ENCODE measurements around the gene SYCE3.

SYCE3 gene

DNA sequence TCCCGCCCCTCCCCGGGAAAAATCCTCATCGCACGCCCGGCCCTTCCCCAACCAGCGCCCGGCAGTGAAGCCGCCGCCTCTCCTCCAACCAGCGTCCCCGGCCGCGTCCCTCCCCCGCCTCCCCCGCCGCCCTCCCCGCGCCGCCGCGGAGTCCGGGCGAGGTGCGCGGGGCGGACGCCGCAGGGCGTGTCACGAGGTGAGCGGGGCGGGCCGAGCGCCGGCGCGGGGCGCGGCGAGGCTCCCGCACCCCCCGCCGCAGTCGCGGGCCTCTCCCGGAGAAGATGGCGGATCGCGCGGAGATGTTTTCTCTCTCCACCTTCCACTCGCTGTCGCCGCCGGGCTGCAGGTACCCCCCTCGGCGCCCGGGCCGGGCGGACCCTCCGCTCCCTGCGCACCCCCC, 37.8 kb upstream of the SYCE3 start, which contains the start of gene MAPK8IP2:
TSS of gene MAPK8IP2 (plus strand) at position 256 of the 400 bp plus-strand sequence. CDS start at position 282, 26 bp downstream.
- DNase-seq (ENCODE audit: low read depth) = no peak

DNA sequence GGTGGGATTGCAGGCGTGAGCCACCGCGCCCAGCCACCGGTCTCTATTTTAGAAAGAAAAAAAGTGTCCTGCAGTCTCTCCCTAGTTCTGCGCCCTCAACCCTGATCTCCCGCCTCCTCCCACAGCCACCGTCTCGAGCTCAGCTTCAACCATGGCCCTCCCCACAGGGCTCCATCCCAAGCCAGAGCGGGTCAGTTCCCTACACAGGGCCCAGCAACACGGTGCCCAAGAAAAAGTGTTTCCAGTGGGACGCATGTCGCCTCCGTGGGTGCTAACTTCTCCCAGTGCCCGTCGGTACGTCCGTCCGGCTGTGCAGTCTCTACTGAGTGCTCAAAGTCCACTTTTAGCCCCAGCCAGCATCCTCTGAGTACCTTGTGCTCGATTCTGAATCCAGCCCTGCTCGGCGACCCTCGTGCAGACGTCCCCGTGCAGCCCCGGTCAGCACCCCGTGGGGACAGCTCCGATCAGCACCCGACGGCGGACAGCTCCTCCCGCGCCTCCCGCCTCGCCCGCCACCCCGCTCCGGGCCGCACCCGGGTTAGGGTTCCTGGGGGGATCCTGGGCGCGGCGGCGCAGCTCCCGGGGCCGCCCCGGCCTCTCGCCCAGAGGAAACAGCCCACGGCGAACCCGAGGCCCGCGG, 37.2 kb upstream of the SYCE3 start:
- no peak for DNase-seq (ENCODE audit: low read depth)

- DNase-seq (ENCODE audit: low read depth) = no peak
Observed at GRCh38 chr22:50597097-50597496, 34.4 kb upstream of the SYCE3 start.

- DNase-seq (ENCODE audit: low read depth) = no peak
Observed at GRCh38 chr22:50595189-50595588, 32.5 kb upstream of the SYCE3 start.

GRCh38 chr22:50587407-50587806, 24.7 kb upstream of the SYCE3 start:
- no peak for DNase-seq (ENCODE audit: low read depth)

- no peak for DNase-seq (ENCODE audit: low read depth)
Observed at GRCh38 chr22:50586416-50586815, 23.7 kb upstream of the SYCE3 start.

- no peak for DNase-seq (ENCODE audit: low read depth)
Observed at GRCh38 chr22:50585781-50586180, 23.1 kb upstream of the SYCE3 start.

DNA sequence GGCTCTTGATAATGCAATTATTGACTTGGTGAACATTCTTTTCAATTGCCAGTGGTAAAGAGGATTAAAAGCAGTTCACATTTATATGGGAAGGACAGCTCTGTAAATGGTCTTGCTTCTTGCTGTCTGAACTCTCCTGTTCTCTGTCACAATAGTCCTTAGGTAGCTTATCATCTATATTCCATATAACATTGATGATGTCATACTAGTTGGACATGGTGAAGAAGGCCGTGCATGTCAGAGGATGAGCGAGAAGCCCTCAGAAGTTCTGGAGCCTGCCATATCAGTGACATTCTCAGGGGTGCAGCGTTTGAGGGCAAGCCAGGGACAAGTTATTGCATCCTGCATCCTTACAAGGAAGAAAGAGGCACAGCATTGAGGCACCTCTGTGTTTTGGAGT, 22.5 kb upstream of the SYCE3 start:
- no peak for DNase-seq (ENCODE audit: low read depth)

DNA sequence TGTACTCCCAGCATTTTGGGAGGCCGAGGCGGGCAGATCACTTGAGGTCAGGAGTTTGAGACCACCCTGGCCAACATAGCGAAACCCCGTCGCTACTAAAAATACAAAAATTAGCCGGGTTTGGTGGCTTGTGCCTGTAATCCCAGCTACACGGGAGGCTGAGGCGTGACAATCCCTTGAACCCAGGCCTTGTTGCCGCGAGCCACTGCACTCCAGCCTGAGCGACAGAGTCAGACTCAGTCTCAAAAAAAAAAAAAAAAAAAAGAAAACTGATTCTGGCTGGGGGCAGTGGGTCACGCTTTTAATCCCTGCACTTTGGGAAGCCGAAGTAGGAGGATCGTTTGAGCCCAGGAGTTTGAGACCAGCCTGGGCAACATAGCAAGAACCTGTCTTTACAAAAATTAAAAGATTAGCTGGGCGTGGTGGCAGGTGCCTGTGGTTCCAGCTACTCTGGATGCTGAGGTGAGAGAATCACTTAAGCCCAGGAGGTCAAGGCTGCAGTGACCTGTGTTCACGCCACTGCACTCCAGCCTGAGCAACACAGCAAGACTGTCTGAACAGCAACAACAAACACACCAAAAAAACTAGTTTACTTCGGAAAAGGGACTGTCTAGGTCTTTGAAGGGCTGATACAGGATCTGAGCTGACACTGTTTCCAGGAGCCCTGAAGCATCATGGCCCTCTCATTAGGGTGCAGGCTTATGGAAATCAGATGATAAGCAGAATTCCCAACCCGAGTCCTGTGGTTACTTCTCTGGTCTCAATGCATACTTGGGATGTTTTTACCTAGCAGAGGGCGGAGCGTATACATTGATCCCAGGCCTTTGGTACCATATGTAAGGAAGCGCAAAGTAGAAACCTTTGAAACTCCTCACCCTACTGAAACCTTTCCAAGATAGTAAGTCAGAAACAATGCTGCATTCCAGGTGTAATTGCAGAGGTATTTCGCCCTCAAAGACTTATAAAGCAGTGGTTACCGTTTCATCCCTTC, 21.7 kb upstream of the SYCE3 start:
- no peak for DNase-seq (ENCODE audit: low read depth)

DNA sequence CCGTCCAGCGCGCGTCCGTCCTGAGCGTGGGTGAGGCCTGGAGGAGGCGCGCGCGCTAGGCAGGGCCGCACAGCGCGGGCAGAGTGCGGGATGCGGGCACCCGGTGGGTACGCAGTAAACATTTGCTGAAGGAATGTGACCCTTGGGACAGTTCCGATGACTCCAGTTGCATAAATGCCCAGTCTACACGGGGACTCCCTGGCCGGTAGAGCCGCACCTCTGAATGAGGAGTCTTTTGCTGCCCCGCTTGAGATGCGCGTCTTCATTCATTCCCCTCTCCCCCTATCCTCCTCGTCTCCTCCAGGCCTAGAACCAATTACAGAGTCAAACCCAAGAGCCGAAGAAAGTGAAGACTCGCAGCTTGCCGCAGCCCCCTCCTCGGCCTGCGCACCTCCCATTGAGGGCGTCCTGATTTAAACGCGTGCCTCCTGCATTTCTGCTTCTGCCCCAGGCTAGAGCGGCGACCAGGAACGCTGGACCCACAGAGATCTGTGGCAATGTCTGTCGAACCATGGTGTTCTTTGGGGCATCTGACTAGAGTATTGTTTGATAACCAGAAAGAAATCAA, 20.7 kb upstream of the SYCE3 start:
- no peak for DNase-seq (ENCODE audit: low read depth)

- peak; percentile 86 for DNase-seq (ENCODE audit: low read depth)
Observed at GRCh38 chr22:50582493-50583293, 20.0 kb upstream of the SYCE3 start, which contains the start of gene CHKB. Gene CHKB, minus strand, starts transcription at chr22:50582849. Its CDS starts 68 bp downstream, at chr22:50582781.

DNA sequence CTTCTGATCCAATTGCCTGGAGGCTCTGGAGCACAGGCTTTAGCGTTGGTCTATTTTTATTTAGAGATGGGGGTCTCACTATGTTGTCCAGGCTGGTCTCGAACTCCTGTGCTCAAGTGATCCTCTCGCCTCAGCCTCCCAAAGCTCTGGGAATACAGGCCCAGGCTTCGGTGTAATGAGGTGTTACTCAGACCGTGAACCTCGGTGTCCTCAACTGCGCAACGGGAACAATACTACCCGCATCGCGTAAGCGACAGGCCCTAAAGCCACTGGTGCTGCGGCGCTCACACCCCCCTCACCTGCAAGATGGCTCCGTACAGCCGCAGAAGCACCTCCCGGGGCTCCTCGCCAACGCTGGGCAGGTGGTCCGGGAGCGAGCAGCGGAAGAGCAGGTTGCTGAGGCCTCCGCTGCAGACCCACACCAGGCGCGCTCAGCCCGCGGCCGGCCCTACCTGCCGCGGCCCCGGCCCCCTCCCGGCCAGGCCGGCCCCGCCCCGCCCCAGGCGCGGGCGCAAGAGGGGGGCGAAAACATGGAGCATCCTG, 19.3 kb upstream of the SYCE3 start:
- DNase-seq (ENCODE audit: low read depth) = no peak

DNA sequence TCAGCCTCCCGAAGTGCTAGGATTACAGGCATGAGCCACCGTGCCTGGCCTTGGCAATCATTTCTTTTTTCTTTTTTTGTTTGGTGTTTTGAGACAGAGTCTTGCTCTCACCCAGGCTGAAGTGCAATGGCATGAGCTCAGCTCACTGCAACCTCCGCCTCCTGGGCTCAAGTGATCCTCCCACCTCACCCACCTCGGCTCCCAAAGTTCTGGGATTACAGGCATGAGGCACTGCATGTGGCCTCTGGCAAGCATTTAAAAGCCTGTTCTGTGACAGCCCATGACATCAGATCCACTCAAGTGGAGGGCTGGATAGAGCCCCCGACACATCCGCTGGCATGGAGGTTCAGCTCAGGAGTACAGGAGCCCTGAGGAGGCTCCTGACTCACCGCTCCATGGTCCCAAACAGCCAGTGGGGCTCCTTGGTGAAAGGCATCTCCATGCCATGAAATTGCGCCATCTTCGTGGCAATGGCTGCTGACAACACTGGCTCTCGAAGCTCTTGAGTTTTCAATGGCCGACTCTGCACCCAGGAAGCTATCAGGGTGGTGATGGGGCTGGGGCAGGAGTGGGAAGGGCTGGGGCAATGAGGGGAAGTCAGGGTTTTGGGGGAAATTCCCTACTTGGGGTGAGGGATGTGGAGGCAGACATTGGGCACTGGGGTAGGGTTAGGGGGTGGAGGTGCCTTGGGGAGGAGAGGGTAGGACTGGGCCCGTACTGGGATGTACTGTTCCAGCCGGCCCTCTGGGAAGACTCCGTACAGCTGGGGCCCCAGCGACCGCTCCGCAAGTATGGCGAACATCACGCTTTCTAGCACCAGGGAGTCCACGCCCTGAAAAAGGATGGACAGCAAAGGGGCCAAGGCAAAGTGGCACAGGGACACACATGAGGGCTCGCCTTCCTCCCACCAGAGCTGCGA, 18.6 kb upstream of the SYCE3 start:
- DNase-seq (ENCODE audit: low read depth) = no peak

GRCh38 chr22:50579752-50580151, 17.0 kb upstream of the SYCE3 start:
- DNase-seq (ENCODE audit: low read depth) = no peak

GRCh38 chr22:50578776-50579310, 16.1 kb upstream of the SYCE3 start:
- no peak for DNase-seq (ENCODE audit: low read depth)

DNA sequence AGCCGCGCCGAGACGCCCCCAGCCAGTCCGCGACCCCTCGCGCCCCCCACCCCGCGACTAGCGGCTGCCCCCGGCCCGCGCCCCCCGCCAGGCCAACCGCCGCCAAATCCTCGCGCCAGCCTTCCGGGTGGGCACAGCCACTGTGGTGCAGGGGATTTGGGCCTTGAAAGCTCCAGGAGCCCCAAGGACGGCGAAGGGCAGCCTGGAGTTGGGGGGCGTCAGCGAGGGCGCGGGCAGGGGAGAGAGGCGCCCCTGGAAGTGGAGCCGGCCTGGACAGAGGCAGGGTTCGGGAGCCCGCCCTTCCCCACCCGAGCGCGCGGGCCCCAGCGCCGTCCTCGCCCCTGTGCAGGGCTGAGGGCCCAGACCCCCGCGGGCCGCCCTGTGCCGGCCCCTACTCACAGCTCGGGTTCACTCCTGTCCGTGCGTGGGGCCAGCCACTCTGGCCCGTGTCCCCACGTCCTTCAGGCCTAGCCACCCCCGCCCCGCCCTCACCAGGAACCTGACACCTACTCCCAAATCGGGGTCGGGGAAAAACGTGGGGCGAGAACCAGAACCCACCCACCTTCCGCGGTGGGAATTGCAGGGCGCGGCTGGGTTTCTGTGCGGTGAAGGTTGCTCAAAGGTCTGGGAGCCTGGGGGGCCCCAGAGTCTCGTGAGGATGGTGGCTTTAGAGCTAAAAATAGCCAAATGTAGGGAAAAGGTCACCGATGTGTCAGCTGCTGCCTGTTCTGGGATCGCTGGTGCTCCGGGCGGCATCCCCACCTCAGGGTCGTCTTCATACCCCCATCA, 15.5 kb upstream of the SYCE3 start, which contains the start of gene CPT1B:
TSS of gene CPT1B (minus strand) at position 441 of the 789 bp plus-strand sequence. CDS start 512 bp downstream, outside the sequence.
- no peak for DNase-seq (ENCODE audit: low read depth)

GRCh38 chr22:50577697-50577986, 14.9 kb upstream of the SYCE3 start:
- no peak for DNase-seq (ENCODE audit: low read depth)

GRCh38 chr22:50576806-50577696, 14.3 kb upstream of the SYCE3 start:
- no peak for DNase-seq (ENCODE audit: low read depth)

Data from HS-5 (cell line).